T-helper 9 cell (primary cell): ENCODE measurements around the gene PPP6R2.
A peak's percentile ranks its signal among the peaks of the same experiment; 100 is the strongest.

ENCODE experiments used
- DNase-seq: peaks from one replicate; pipeline ENCODE4 v3.0.0-alpha.2; 2020

Gene PPP6R2

DNA sequence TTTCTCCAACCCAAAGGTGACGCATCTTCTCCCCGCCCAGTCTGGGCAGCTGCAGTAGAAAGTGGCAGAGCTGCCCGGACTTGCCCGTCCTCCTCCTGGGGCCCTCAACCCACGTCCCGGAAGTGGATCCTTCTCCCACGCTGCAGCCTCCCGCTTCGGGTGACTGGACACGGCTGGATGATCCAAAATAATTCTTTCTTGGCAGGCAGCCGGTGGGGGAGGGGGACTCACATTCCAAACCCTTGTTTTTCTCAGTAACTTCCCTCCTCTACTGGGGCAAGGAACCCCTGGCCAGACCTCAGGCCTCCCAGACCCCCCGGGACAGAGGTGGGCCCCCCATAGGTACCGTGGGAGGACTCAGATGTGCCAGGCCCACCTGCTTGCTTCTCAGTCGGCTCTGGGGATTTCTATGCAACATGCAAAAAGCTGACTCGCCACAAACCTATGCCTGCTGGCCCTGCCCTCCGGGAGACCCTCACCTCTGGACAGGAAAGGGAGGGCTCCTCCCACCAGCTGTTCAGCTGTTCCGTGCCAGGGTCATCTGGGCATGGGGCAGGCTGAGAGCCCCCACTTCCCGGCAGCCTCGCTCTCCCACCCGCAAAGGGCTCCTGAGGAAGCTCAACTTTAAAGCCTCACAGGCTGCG, 37.1 kb upstream of the PPP6R2 start:
- DNase-seq = no peak

DNA sequence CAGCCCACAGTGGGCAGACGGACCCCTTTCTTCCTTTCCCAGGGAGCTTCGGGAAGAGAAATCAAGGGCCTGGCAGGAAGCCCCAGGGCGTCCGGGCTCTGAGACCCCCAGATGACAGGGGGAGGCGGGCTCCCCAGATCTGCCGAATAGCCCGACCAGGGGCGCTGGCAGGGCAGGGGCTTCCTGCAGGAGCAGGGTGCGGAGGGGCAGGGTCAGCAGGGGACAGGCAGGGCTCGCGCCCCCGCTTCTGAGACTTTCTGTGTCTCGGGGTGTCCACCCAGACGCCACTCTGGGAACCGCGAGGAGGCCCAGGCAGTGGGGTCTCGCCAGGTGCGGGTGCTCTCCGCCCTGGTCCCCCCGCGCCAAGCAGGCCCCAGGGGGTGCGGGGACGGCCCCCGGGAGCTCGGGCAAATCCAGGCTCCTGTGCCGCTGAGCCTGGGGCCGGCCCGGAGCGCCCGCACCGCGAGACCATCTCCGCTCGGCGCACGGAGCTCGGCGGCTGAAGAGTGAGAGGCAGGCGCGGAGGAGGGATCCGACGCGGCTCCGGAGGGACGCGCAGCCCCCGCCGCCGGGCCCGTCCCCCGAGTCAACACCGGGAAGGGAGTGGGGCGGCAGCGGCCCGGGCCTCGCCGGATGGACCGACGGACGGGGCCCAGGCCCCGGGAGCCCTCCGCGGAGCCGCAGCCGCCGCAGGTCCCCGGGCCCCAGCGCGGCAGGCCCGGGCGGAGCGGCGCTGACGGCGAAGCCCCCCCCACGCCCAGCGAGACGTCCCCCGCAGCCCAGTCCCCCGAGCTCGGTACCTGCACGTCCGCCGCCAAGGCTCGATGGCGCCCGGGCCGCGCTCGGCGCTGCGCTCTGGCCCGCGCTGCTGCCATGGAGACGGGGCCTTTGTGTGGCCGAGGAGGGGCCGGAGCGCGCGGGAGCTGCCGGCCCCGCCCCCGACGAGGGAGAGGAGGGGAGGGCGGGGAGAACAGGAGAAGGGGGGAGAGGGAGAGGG, 36.1 kb upstream of the PPP6R2 start, which contains the start of gene PLXNB2:
PLXNB2 (minus strand) TSS at position 894 of the 997 bp plus-strand sequence. CDS start 17,062 bp downstream, outside the sequence.
- no peak for DNase-seq

DNA sequence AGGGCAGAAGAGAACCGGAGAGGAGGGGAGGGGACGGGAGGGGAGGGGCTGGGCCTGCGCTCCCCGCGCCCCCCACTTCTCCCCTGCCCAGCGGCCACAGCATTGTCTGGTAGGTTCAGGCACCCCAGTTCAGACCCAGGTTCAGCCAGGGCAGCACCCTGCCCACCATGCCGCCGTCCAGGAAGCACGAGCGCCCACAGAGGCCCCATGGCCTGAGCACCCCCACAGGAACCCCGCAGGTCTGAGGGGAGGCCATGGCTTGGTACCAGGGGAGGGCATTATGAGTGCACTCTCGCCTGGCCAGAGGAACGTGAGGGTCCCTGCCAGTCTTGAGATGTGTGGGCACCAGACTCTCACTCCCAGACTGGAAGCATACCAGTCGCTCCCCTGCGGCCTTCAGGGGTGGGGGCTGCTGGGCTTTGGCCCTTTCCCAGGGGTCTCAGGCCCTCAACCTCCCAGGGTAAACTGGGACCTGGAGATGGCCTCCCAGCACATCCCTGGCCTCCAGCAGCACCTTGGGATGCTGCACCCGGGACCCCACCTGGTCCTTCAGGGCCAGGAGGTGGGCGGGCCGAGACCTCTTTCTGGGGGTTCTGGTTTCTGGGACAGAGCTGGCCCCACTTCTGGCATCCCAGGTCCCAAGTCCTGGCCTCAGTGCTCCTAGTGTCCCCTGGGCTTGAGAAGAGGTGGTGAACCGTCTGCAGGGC, 35.1 kb upstream of the PPP6R2 start:
- no peak for DNase-seq

DNA sequence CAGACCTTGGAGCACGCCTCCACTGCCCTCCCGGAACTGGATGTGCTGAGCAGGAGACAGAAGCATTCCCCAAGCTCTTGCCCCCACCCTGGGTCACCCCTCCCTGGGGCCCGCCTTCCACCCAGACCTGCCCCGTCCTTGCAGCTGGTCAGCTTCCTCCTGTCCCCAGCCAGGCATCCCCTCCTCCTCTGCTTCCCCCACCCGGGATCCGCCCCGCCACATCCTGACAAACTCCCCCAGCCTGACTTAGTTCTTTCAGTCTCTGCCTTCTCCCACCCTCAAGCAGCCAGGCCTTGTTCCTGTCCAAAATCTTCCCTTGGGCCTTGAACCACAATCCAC, 34.6 kb upstream of the PPP6R2 start:
- no peak for DNase-seq

DNA sequence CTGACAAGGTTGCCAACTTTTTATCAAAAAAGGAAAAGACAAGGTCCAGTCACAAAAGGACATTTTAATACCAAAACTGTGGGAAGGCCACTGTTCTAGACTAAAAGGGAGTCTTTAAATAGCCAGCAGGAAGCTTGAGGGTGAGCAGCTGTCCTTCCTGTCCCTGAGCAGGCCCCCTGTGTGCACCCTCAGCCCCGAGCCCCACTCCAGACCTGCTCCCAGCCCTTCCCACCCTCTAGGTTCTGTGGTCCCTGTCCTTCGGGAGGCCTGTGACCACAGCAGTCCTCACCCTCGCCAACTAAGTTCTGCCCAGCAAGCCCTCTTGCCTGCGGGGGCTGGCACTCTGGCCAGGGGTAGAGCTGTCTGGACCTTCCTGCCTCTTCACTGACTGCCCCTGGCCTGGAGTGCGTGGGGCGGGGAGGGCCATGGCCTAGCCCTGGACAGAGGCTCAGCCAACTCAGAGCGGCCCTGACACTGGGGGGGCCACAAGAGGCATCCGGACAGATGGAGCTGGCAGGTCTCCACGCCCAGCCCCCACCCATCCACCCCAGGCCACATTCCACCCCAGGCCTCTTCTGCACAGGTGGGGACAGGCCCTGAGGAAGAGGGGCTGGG, 34.0 kb upstream of the PPP6R2 start:
- no peak for DNase-seq

DNA sequence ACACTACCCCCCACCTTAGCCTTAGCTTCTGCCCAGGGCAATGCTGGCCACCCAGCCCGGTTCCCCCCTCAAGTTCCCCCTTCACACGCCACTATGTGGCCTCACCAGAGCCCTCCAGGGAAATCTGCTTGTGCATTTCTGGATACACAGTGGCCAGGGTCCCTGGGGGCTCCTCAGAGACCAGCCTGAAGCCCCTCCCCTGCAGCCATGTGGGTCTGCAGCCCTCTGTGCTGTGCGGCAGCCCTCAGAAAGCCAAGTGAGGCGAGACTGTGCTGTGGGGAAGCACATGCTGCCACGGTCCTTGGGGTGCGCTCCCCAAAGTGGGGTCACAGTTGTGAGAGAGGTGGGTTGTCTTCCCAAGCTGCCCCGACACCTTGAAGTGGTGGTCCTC, 33.5 kb upstream of the PPP6R2 start:
- DNase-seq = no peak

DNA sequence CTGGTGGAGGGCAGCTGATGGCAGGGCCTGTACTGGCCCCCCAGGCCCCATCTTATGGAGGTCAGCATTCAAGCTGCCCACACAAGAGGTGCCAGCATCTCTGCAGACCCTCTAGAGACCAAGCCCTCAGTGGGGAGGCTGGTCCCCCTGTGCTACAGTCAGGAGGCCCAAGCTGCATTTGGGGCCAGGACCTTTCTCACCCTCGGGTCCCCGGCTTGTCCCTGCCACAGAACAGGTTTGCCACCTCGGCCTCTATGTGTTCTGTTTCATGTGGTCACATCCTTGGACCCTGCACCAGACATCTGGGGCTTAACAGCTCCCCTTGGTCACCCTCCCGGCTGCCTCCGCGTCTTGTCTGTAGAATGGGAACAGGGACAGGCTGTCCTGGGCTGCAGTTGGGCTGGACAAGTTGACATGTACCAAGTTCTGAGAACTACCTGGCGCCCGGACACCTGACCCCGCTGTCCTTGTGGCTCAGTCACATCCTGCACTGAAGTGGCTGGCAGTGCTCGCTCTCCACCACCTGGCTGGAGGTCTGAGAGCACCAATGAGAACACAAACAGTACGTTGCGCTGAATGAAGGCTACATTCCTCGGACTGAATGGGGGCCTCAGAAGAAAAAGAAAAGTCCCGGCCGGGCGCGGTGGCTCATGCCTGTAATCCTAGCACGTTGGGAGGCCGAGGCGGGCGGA, 33.0 kb upstream of the PPP6R2 start:
- no peak for DNase-seq

DNA sequence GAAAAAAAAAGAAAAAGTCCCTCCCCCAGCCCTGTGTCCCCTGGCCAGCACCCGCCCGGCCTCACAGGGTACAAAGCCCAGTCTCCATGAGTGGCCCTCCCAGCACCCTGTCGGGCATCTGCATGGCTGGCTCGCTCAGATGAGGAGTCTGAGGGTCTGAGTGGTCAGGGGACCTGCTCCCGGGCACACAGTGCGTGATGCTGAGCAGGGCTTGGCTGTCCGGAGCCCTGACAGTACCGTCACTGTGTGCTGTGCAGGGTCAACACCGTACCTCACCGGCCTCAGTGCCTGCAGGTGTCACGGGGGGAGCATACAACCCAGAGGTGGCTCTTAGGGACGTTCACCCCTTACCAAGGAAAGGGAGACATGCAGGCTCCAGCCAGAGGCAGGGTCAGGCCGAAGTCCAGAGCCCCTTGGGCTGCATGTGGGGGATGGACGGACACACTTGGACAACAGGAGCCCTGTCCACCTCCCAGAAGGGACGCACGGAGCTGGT, 32.1 kb upstream of the PPP6R2 start:
- DNase-seq = no peak

DNA sequence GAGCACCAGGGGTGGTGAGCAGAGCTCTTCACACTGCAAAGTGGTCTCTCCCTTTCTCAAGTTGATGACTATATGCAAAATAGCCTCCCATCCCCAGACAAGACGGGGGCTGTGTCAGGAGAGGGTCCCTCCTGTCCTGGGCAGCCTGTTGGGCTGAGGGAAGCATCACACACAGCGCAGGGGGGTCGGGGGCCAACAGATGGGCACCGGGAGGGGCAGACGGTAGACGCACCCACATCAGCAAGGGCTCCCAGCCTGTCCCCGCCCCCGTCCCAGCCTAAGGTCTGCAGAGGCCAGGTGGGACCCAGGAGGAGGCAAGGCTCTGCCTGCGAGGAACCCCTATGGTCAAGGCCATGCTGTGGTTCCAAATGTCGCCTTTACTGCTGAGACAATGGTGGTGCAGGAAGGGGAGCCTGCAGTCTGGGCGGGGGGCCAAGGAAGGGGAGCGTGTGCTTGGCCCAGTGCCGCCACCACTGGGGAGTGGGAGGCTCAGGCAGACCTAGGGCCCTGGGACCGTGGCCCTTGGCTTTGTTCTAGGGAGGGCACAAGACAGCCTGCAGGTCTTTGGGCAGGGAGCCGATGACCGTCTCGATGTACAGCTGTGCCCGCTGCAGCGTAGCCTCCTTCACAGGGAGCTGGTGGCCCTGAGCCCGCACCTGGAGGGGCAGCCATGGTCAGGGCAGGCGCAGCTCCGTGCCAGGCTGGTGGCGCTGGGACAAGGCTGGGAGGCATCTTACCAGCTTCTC, 31.3 kb upstream of the PPP6R2 start:
- no peak for DNase-seq

DNA sequence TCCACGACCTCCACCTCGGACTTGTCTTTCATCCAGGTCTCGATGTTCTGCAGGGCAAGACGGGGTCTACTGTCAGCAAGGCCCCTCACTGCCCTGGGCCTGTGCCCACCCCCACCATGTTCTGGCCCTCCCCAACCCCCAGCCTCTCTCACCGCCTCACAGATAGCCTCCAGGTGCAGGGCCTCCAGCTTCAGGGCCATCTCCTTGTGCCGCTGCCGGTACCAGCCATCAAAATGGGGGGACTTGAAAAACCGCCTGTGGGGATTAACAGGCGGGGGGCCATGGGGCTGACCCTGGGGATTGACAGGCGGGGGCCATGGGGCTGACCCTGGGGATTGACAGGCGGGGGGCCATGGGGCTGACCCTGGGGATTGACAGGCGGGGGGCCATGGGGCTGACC, 30.8 kb upstream of the PPP6R2 start:
- no peak for DNase-seq

DNA sequence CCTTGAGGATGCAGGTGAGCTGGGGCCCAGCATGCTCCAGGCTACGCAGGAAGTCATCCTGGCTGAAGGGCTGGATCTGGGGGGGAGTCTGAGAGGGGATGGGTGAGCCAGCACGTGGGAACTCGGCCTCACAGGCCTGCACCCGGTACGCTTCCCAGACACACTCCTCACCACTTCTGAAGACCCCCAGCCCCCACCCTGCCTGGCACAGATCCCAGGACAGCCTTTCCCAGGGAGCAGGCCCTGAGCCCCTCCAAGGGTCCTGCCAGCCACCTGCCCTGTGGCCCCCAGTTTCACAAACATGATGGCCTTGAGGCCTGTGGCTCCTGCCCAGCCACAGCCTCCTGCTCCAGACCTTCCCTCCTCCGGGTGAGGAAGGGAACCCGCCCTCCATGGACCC, 30.1 kb upstream of the PPP6R2 start:
- no peak for DNase-seq

DNA sequence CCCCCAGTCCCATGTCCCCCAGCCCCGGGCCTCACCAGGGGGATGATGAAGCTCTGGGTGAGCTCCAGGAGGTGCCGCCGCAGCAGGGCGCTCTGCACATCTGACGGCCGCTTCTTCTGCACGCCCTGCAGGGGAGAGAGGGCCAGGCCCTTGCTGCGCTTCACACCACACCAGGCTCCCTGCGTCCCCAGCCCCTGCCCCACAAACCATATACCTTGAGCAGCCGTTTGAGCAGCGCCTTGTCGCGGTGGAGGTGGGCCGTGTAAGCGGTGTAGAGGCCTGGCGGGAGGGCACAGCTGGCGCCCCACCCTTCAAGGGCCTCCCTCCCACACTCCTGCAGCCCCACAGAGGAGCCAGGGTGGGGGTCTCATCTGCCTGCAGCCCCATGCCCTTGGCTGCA, 29.5 kb upstream of the PPP6R2 start:
- no peak for DNase-seq

DNA sequence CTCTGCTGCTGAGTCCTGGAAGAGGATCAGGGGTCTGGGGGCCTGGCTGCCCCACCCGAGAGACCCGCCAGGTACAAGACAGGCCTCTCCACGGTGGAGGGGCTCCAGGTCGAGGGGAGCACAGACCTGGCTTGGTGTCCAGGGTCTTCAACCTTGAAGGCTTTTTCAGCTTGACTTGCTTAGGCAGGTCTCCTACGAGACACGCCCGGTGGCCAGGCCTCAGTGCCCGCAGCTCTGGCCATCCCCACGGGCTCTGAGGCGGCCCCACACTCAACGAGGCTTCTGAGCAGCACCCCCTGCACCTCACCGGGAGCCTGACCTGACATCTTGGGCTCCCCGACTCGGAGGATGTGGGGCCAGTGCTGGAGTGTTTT, 29.1 kb upstream of the PPP6R2 start:
- no peak for DNase-seq

DNA sequence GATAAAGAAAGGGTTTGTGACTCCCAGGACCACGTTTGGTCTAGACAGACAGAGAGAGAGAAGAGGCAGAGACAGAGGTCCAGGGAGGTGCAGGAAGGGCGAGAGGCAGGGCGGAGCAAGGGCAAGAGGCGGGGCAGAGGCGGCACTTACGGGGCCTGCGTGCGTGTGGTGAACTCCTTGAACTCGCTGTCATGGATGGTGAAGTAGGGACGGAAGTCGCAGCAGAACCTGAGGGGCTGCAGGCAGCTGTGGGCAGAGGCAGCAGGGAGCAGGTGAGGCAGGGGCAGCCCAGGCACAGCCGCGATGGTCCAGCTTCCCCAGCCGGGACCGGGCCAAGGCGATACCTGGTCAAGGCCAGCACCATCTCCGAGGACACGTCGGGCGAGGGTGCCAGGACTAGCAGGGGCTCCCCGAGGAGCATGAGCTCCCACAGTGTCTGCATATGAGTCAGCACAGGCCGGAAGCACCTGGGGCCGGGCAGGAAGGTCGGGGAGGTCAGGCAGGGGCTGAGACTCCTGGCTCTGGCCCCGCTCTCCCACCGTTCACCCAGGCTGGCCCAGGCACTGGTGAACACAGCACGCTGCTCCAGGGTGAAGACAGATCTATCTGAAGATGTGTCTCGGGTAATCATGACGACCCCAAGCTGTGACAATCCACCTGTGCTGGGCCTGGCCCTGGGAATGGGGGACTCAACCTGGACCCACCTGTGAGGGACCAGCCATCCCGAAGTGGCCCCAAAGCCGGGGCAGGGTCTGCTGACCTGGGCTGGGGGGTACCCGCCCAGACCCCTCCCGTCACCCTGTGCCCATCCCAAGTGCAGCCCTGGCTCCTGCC, 28.5 kb upstream of the PPP6R2 start:
- peak; percentile 40 for DNase-seq

DNA sequence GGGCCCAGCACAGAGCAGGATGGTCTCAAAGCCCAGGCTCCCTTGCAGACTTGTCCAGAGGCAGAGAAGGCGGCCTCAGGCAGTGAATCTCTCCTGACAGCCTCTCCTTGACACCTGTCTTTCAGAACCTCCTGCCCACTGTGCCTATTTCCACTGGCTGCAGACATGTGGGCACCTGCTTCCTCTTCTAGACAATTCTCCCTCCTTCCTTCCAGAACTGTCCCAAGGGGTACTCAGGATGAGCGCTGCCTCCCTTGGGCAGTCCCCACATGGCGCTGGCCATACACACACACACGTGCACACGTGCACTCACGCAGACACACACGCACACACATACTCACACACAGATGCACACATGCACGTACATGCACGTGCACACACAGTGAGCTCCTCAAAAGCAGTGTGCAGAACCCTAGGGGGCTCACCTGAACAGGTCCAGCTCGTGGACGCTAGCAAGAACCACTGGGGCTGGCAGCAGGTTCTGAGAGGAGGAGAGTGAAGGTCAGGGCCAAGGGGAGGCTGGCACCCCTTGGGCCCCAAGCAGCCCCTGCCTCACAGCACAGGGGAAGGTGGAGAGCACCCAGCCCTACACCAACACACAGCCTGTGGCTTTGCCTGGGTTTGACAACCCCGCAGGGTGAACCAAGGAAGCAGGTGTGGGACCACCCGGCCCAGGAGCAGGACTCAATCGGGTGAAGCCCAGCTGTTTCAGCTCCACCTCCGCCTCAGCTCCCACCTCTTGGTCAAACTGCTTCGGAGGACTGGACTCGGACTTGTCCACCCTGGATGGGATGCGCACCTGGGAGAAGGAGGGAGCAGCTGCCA, 27.6 kb upstream of the PPP6R2 start:
- no peak for DNase-seq

DNA sequence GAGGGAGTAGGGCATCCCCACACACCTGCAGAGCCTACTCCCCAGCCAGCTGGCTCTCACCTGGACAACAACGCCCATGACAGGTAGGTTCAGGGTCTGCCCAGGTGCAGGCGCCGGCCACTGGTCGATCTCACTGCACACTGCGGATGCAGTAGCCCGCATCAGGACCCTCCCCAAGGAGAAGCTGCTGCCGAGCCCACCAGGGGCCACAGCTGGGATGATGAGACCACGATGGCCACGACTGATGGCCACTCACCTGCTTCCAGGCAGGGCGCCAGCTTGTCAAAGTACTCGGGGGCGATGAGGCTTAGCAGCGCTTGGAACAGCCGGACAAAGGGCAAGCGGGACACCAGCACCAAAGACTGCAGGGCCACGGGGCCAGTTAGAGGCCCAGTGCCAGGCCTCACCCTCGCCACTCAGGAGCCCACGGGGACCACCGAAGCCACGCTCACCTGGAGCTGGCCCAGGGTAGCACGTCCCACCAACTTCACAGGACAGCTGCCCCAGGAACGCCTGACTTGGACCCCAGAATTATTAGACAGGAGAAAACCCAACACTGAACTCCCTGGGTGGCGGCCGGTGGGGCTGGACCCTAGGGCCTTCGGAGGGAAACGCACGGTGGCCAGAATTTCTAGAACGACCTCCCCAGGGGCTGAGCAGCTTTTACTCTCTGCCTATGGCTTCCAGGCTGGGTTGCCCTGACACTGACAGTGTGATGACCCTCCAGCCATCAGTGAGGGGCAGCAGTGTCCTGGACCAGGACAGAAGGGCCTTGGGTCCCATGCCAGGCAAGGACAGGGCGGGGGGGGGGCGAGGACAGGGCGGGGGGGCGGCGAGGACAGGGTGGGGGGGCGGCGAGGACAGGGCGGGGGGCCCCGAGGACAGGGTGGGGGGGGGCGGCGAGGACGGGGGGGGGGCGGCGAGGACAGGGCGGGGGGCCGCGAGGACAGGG, 26.7 kb upstream of the PPP6R2 start:
- no peak for DNase-seq

DNA sequence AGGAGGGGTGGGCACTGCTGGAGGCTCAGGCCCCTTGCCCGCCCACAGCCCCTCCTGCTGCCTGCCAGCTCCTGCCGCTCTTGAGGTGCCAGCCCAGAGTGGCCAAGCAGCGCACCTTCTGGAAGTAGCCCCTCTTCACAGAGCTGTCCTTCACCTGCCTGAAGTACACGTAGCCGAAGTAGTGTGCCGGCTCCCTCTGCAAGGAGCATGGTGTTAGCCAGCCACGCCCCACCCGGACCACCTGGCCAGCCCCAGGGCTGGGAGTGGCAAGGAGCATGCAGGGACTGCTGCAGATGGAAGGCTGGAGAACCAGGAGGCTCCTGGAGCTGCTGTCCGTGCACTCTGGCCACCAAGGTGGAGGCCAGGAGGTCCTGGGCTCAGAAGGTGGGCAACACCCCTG, 25.9 kb upstream of the PPP6R2 start:
- no peak for DNase-seq

DNA sequence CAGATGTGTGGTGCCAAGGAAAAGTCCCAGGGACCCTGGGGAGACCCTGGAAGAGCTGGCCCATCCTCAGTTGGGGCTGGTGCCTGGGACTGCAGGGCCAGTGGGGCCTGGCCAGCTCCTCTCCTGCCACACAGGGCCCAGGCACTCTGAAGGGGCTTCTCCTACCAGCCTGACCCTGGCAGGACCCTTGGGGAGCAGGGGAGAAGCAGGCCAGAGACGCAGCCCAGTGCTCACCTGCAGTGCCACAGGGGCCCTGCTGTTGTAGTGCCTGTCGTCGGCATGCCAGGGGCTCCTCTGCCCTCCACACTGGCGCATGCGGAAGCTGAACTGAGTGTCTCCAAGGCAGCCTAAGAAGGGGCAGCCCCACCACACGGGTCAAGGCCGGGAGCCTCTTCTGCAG, 25.5 kb upstream of the PPP6R2 start:
- no peak for DNase-seq

DNA sequence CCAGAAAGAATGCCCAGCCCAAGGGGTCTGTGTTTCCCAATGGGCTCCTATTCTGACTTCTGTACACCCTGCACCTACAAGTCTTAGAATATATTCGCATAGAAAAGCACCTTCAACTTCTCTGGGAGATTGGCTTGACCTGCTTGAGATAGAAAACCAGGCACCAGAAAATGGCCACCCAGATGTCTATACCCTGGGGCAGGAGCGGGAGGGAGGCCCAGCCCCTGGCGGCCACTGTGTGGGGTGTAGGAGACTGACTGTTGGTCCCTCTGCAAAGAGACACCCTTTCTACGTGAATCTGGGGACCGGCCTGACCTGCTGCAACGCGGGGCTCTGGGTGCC, 24.8 kb upstream of the PPP6R2 start:
- no peak for DNase-seq
